ENCODE data around the gene TRIM50. TPM values are rescaled to one million over a fixed set of nuclear protein-coding genes. Genes with fewer than 3 reads are reported as not detected.

The TRIM50 gene
- total RNA-seq, 1 donor = not detected

DNA sequence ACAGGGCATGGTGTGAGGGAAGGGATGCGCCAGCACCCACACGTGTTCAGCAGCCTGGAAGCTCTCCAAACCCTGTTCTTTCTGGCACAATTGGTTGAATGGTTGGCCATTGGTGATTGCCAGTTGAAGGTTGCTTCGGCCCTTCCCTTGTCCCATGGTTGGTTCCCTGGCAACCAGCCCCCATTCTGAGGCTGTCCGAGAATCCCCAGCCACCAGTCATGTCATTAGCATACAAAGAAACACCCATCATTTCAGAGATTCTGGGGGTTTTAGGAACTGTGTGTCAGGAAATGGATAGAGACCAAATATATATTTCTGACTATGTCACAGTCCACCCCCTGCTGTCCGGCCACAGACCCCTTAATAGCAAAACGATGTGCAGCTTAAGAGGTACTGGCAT lies 21.9 kb upstream of the TRIM50 start:
- H4K20me1 ChIP-seq (ENCODE audit: insufficient read depth, low read length) = no peaks in the 10 kb centered on the region
- H3K9me3 ChIP-seq (ENCODE audit: low read depth, low read length) = no peaks in the 10 kb centered on the region
- no peaks in the 10 kb centered on the region for H3K79me2 ChIP-seq (ENCODE audit: insufficient read depth, low read length)
- DNase-seq (ENCODE audit: insufficient read length, low spot score, missing footprints) = peak; percentile 25
- H3K27ac ChIP-seq (ENCODE audit: low read depth, low read length) = no peak overlapping the region
- no peak for TF ChIP-seq CTCF (IDR thresholded peaks at IDR 0.05; ENCODE audit: extremely low read depth, low read depth, low read length)
- H3K4me3 ChIP-seq (ENCODE audit: insufficient read depth, low read length) = no peak overlapping the region
- no peak overlapping the region for H3K4me2 ChIP-seq (ENCODE audit: insufficient read depth, low read length)
- peaks cover 4% of the 10 kb centered on the region for H3K27me3 ChIP-seq (ENCODE audit: insufficient read depth, low read length)
- H3K4me1 ChIP-seq (ENCODE audit: insufficient read depth, low read length) = no peaks in the 10 kb centered on the region
- no peaks in the 10 kb centered on the region for H3K36me3 ChIP-seq (ENCODE audit: insufficient read depth, low read length)
- H2AFZ ChIP-seq (ENCODE audit: low read length) = no peak overlapping the region

DNA sequence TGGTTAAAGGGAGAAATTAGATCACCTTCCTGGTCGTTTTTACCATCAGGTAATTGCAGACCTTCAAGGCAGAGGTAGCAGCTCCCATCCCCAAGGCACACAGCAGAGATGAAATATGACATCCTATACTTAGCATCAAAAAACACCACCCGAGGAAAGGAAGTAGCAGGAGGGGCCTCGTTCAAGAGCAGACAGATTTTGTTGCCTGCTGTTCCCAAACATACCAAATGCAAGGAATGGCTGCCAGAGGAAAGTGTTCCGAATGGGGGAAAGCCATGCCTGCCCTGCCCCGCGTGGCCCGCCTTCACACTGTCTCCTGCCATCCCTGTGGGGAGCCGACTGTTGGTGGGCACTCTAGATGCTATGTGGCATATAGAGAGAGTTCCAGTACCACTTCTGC lies 18.1 kb upstream of the TRIM50 start:
- H2AFZ ChIP-seq (ENCODE audit: low read length) = no peak overlapping the region
- H4K20me1 ChIP-seq (ENCODE audit: insufficient read depth, low read length) = no peaks in the 10 kb centered on the region
- peaks cover 12% of the 10 kb centered on the region for H3K4me1 ChIP-seq (ENCODE audit: insufficient read depth, low read length)
- no peak overlapping the region for H3K4me3 ChIP-seq (ENCODE audit: insufficient read depth, low read length)
- H3K36me3 ChIP-seq (ENCODE audit: insufficient read depth, low read length) = no peaks in the 10 kb centered on the region
- TF ChIP-seq CTCF (IDR thresholded peaks at IDR 0.05; ENCODE audit: extremely low read depth, low read depth, low read length) = no peak
- H3K79me2 ChIP-seq (ENCODE audit: insufficient read depth, low read length) = no peaks in the 10 kb centered on the region
- H3K4me2 ChIP-seq (ENCODE audit: insufficient read depth, low read length) = no peak overlapping the region
- DNase-seq (ENCODE audit: insufficient read length, low spot score, missing footprints) = no peak
- no peak overlapping the region for H3K27ac ChIP-seq (ENCODE audit: low read depth, low read length)
- peaks cover 4% of the 10 kb centered on the region for H3K27me3 ChIP-seq (ENCODE audit: insufficient read depth, low read length)
- no peaks in the 10 kb centered on the region for H3K9me3 ChIP-seq (ENCODE audit: low read depth, low read length)

GRCh38 chr7:73345538-73345937 lies 17.7 kb upstream of the TRIM50 start:
- no peaks in the 10 kb centered on the region for H3K9me3 ChIP-seq (ENCODE audit: low read depth, low read length)
- H3K4me3 ChIP-seq (ENCODE audit: insufficient read depth, low read length) = no peak overlapping the region
- no peak for DNase-seq (ENCODE audit: insufficient read length, low spot score, missing footprints)
- no peaks in the 10 kb centered on the region for H3K36me3 ChIP-seq (ENCODE audit: insufficient read depth, low read length)
- H3K4me2 ChIP-seq (ENCODE audit: insufficient read depth, low read length) = no peak overlapping the region
- H4K20me1 ChIP-seq (ENCODE audit: insufficient read depth, low read length) = no peaks in the 10 kb centered on the region
- H3K27ac ChIP-seq (ENCODE audit: low read depth, low read length) = no peak overlapping the region
- H3K4me1 ChIP-seq (ENCODE audit: insufficient read depth, low read length) = peaks cover 12% of the 10 kb centered on the region
- peaks cover 4% of the 10 kb centered on the region for H3K27me3 ChIP-seq (ENCODE audit: insufficient read depth, low read length)
- TF ChIP-seq CTCF (IDR thresholded peaks at IDR 0.05; ENCODE audit: extremely low read depth, low read depth, low read length) = no peak
- H3K79me2 ChIP-seq (ENCODE audit: insufficient read depth, low read length) = no peaks in the 10 kb centered on the region
- no peak overlapping the region for H2AFZ ChIP-seq (ENCODE audit: low read length)

DNA sequence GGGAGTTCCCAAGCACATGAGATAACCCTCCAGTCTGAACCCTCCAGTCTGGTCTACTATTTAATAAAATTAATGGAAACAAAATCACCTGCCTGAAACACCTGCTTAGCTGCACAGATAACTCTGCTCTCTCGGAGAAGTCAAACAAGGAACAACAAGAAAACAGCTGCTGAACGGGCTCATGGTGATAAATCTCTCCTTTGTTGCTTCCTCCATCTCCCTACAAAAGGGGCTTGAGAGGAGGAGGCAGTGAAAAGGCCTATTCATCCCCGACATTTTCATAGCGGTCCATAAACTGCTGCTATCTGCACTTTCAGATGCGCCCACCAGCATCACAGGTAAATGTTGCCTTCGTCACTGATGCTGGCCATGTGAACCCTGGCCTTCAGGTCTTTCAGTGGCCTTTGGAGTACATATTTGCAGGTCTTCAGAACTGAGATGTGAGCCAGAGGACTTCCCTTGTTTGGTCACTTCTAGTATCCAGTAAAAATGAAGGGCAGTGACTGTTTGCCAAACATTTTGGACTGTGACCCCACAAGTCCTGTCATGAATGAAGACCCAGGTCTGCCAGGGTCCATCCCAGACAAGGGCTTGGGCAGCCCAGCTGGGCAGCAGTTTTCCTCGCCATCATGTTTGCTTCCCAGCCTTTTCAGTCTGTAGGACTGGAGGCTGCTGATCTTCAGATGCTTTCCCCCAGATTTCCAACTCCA lies 15.9 kb upstream of the TRIM50 start:
- H3K36me3 ChIP-seq (ENCODE audit: insufficient read depth, low read length) = no peaks in the 10 kb centered on the region
- no peak overlapping the region for H3K4me3 ChIP-seq (ENCODE audit: insufficient read depth, low read length)
- no peaks in the 10 kb centered on the region for H3K79me2 ChIP-seq (ENCODE audit: insufficient read depth, low read length)
- H3K4me1 ChIP-seq (ENCODE audit: insufficient read depth, low read length) = peaks cover 12% of the 10 kb centered on the region
- peak; percentile 54 for DNase-seq (ENCODE audit: insufficient read length, low spot score, missing footprints)
- no peak overlapping the region for H3K4me2 ChIP-seq (ENCODE audit: insufficient read depth, low read length)
- H3K27ac ChIP-seq (ENCODE audit: low read depth, low read length) = no peak overlapping the region
- H3K9me3 ChIP-seq (ENCODE audit: low read depth, low read length) = no peaks in the 10 kb centered on the region
- no peak for TF ChIP-seq CTCF (IDR thresholded peaks at IDR 0.05; ENCODE audit: extremely low read depth, low read depth, low read length)
- no peaks in the 10 kb centered on the region for H4K20me1 ChIP-seq (ENCODE audit: insufficient read depth, low read length)
- peaks cover 4% of the 10 kb centered on the region for H3K27me3 ChIP-seq (ENCODE audit: insufficient read depth, low read length)
- no peak overlapping the region for H2AFZ ChIP-seq (ENCODE audit: low read length)
